Measurements from ENCODE around the gene EPHB1.

DNA sequence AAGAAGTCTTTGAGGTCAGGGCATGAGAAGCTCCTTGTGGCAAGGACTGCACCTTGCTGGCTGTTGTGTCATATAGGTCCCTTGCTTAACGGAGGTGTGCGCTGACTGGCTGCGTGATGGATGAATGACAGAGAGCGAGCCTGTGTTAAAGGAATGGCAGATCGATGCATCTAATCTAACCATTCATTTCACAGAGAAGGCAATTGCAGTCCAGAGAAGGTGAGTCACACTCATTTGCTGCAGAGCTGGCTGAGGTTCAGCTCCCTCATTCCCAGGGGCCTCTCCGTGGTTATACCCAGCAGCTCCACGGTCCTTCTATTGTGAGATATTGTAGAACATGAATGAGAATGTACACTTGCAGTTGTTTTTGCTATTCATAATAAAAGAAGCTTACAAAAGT is 289.3 kb downstream of the EPHB1 start:
- no peak for TF ChIP-seq CTCF (IDR thresholded peaks at IDR 0.05)
- TF ChIP-seq POLR2A (IDR thresholded peaks at IDR 0.05) = no peak
- TF ChIP-seq POLR2AphosphoS5 (IDR thresholded peaks at IDR 0.05) = no peak
